ENCODE measurements around the gene LTB4R2. TPM values are rescaled to one million over a fixed set of nuclear protein-coding genes. Genes with fewer than 3 reads are reported as not detected.

The LTB4R2 gene
- total and polyA plus RNA-seq, 2 of the 8 experiments (the other 6 are each of a cell fraction or from before 2014, with no cell fraction given) = 5.3 to 6.7 TPM

DNA sequence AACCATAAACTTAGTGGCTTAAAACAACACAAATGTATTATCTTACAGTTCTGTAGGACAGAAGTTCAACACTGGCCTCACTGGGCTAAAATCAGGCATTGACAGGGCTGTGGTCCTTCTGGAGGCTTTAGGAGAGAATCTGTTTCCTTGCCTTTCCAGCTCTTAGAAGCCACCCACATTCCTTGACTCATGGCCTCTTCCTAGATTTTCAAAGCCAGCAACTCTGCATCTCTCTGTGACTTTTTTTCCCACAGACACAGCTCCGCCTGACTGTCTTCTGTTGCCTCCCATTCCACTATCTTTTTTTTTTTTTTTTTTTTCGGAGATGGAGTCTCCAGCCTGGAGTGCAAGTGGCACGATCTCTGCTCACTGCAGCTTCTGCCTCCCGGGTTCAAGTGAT, 46.3 kb downstream of the LTB4R2 start:
- no peak overlapping the region for H4K5ac ChIP-seq (ENCODE audit: insufficient read length, low read depth, low read length)
- FAIRE-seq = no peak
- no peak overlapping the region for H3K4me2 ChIP-seq (ENCODE audit: insufficient read depth in 1 of 2, low read depth in 2 of 2, low read length in 2 of 2)
- H3K27ac ChIP-seq (ENCODE audit: low read depth, low read length) = no peak overlapping the region
- 80% methylated on average over 1 of the region's 4 CpGs; no CpG with 5 or more reads in 1 of the 2 experiments for WGBS, 2 experiments (ENCODE audit: extremely low coverage in 1 of 2, insufficient coverage in 1 of 2, insufficient read length in 1 of 2, insufficient replicate concordance in 2 of 2, low coverage in 1 of 2, low lambda C conversion rate in 2 of 2, missing lambda C conversion rate in 1 of 2)
- no peak overlapping the region for H4K91ac ChIP-seq (replicated peaks; ENCODE audit: insufficient read length, low read length)
- H3K56ac ChIP-seq (replicated peaks; ENCODE audit: insufficient read length, low read depth, low read length) = no peak overlapping the region
- H2AFZ ChIP-seq (ENCODE audit: low read length) = no peak overlapping the region
- no peak overlapping the region for H3K18ac ChIP-seq (ENCODE audit: extremely low read depth, low read length)
- POLR2A ChIA-PET (ENCODE audit: partially characterized antibody) = interaction anchor here (1.7 kb wide), 1 partner anchor 24 kb away, joined by 3 read pairs; no protein-coding TSS in a partner anchor
- H3K4ac ChIP-seq (replicated peaks; ENCODE audit: insufficient read length, low read depth, low read length) = no peak overlapping the region
- no peak overlapping the region for H2BK15ac ChIP-seq (ENCODE audit: low read length)
- no peak overlapping the region for H2BK20ac ChIP-seq (ENCODE audit: low read length)
- no peak overlapping the region for H3K9ac ChIP-seq (replicated peaks in 1 of 4; ENCODE audit: extremely low read depth in 1 of 4, low read depth in 3 of 4, low read length in 3 of 4)
- no peak for TF ChIP-seq SP4 (IDR thresholded peaks at IDR 0.05; ENCODE audit: low read length)
- no peak for TF ChIP-seq KDM1A (IDR thresholded peaks at IDR 0.05; ENCODE audit: borderline replicate concordance, low read length)
- TF ChIP-seq RXRA (IDR thresholded peaks at IDR 0.05; ENCODE audit: insufficient read depth, low read depth, low read length) = no peak
- no peak for TF ChIP-seq TCF12 (IDR thresholded peaks at IDR 0.05; ENCODE audit: low read depth, low read length)
- TF ChIP-seq BRCA1 (IDR thresholded peaks at IDR 0.05; ENCODE audit: low read depth, low read length) = no peak
- no peak for TF ChIP-seq SRF (IDR thresholded peaks at IDR 0.05; ENCODE audit: low read depth, low read length)
- TF ChIP-seq FOSL1 (IDR thresholded peaks at IDR 0.05; ENCODE audit: insufficient read depth, low read depth, low read length) = no peak
- no peak for TF ChIP-seq ASH2L (IDR thresholded peaks at IDR 0.05; ENCODE audit: low read length)
- TF ChIP-seq CREB1 (IDR thresholded peaks at IDR 0.05) = no peak
- TF ChIP-seq, protein P1, sequence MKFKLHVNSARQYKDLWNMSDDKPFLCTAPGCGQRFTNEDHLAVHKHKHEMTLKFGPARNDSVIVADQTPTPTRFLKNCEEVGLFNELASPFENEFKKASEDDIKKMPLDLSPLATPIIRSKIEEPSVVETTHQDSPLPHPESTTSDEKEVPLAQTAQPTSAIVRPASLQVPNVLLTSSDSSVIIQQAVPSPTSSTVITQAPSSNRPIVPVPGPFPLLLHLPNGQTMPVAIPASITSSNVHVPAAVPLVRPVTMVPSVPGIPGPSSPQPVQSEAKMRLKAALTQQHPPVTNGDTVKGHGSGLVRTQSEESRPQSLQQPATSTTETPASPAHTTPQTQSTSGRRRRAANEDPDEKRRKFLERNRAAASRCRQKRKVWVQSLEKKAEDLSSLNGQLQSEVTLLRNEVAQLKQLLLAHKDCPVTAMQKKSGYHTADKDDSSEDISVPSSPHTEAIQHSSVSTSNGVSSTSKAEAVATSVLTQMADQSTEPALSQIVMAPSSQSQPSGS (IDR thresholded peaks at IDR 0.05; ENCODE audit: low read length) = no peak
- H2BK12ac ChIP-seq (ENCODE audit: low read depth, low read length) = no peak overlapping the region
- H3K14ac ChIP-seq (ENCODE audit: insufficient read length) = no peak overlapping the region
- no peak overlapping the region for H3K4me3 ChIP-seq (ENCODE audit: extremely low read depth in 1 of 4, insufficient read depth in 2 of 4, low read depth in 3 of 4, low read length in 4 of 4)
- H2AK5ac ChIP-seq (ENCODE audit: low read depth, low read length) = no peak overlapping the region
- H2BK5ac ChIP-seq (ENCODE audit: low read depth, low read length) = no peak overlapping the region
- no peaks in the 10 kb centered on the region for H3K4me1 ChIP-seq (replicated peaks in 1 of 4; ENCODE audit: control insufficient read depth in 3 of 4, insufficient read depth in 4 of 4, low read length in 3 of 4)
- no peak overlapping the region for H3K23ac ChIP-seq (ENCODE audit: insufficient read length)
- H3K79me2 ChIP-seq (ENCODE audit: control insufficient read depth in 1 of 2, insufficient read depth in 2 of 2, low read length in 2 of 2) = no peaks in the 10 kb centered on the region
- no peaks in the 10 kb centered on the region for H3K79me1 ChIP-seq (ENCODE audit: low read depth, low read length)
- H4K20me1 ChIP-seq (replicated peaks in 1 of 2; ENCODE audit: control insufficient read depth in 1 of 2, insufficient read depth in 2 of 2, low read length in 2 of 2) = peaks cover 0 to 2% of the 10 kb centered on the region in 2 experiments
- CTCF ChIA-PET (ENCODE audit: partially characterized antibody) = interaction anchor here (0.6 to 4.4 kb wide), 5 partner anchors 10 to 86 kb away, joined by 3 to 23 read pairs (median 4); no protein-coding TSS in a partner anchor
- no peaks in the 10 kb centered on the region for H3K36me3 ChIP-seq (ENCODE audit: control insufficient read depth in 2 of 4, insufficient read depth in 4 of 4, low read length in 3 of 4)
- H3K27me3 ChIP-seq (replicated peaks in 1 of 4; ENCODE audit: control insufficient read depth in 3 of 4, extremely low read depth in 1 of 4, insufficient read depth in 3 of 4, low read length in 3 of 4) = peaks cover 0 to 5% (median 2%) of the 10 kb centered on the region in 4 experiments; a peak in 4 of 7 replicates
- H3K23me2 ChIP-seq (ENCODE audit: low read depth, low read length) = 0 out of 2 replicates have a peak, but pooled peaks cover 2% of the 10 kb centered on the region
- no peak for DNase-seq (ENCODE audit: low read depth in 1 of 2, low spot score in 2 of 2)
- H3K9me3 ChIP-seq (ENCODE audit: insufficient read depth in 2 of 2, low read depth in 1 of 2, low read length in 1 of 2) = no peaks in the 10 kb centered on the region
- no peak overlapping the region for H2BK120ac ChIP-seq (replicated peaks; ENCODE audit: low read depth, low read length)
- H4K8ac ChIP-seq (ENCODE audit: extremely low read depth, insufficient read depth, low read length) = no peak overlapping the region
